ENCODE measurements around the gene FAR1.

DNA sequence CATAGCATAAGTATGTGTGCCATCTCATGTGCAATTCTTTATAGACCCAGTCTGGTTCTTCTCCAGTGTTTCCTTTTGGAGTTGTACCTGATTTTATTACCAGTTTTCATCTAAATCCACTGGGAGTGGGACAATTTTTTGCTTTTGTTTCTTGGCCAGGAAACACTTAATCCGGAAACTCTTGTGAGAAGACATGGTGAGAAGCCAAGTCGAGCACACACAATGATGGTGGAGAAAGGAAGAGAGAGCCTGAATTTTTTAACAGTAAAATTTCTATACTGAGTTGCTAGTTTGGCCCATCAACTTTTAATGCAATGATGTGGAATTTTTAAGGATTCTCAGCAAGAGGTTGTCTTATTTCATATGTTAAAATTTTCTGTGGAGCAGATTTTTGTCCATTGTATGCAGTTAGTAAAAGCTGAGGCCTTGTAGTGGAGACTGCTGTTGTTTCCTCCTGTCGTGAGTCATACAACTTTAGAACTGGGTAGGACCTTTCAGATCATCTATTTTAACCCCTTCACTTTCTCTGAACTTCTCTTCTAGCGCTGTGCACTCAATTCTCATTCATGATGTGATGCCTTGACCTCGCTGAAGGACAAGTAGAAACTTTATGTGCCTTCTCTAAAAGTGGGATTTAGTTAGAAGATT is 17.1 kb downstream of the FAR1 start:
- TF ChIP-seq, protein P1, sequence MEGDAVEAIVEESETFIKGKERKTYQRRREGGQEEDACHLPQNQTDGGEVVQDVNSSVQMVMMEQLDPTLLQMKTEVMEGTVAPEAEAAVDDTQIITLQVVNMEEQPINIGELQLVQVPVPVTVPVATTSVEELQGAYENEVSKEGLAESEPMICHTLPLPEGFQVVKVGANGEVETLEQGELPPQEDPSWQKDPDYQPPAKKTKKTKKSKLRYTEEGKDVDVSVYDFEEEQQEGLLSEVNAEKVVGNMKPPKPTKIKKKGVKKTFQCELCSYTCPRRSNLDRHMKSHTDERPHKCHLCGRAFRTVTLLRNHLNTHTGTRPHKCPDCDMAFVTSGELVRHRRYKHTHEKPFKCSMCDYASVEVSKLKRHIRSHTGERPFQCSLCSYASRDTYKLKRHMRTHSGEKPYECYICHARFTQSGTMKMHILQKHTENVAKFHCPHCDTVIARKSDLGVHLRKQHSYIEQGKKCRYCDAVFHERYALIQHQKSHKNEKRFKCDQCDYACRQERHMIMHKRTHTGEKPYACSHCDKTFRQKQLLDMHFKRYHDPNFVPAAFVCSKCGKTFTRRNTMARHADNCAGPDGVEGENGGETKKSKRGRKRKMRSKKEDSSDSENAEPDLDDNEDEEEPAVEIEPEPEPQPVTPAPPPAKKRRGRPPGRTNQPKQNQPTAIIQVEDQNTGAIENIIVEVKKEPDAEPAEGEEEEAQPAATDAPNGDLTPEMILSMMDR (IDR thresholded peaks at IDR 0.05; ENCODE audit: low read depth, low read length, poor library complexity, severe bottlenecking) = no peak
- TF ChIP-seq EZH2phosphoT487 (IDR thresholded peaks at IDR 0.05; ENCODE audit: borderline replicate concordance, low read length) = no peak
